NCI-H446 (cell line): Measurements from ENCODE around the gene GIMAP4.
"Not testable (repeated sequence)": the region's sequence is repeated elsewhere in the genome, so short reads cannot be mapped to it uniquely, and the experiment has no call there.

ENCODE experiments used
- DNase-seq, 2 experiments: peaks; one replicate each; lab custom pipeline; 2025; lab: John Stamatoyannopoulos, UW

GIMAP4 gene

DNA sequence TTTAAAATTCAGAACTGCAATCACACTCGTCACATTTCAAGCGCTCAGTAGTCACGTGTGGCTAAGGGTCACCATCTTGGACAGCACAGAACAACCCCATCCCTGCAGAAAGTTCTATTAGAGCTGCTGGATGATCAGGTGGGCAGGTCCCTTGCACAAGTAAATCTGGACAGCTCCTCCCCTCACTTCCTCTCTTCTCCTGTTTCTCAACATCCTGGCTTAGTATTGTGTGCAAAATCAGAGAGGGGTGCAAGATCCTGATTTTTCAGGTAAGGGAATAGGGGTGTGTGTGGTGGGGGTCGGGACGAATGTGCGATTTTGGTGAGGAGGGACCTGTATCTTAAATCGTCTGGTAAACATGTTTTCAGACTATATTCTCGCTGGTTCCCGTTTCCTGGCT, at the start of gene GIMAP4:
Gene GIMAP4, plus strand, starts transcription at position 222 of the 400 bp plus-strand sequence. CDS start 2,512 bp downstream, outside the sequence.
- DNase-seq: no peak

DNA sequence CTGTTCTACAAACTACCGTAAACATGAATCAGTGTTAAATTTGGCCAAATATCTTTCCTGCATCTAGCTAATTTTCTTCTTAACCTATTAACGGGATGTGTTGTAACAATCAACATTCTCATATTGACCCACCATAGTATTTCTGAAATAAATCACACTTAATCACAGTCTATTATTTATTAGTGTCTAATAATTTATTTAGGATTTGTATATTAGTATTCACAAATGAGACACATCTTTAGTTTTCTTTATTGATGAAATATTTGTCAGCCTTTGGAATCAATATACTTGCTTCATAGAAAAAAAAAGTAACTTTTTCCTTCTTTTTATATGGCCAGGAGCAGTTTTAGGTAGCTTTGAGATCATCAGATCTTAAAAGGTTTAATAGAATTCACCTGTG, 47.9 kb upstream of the GIMAP4 start:
- no peak for DNase-seq

DNA sequence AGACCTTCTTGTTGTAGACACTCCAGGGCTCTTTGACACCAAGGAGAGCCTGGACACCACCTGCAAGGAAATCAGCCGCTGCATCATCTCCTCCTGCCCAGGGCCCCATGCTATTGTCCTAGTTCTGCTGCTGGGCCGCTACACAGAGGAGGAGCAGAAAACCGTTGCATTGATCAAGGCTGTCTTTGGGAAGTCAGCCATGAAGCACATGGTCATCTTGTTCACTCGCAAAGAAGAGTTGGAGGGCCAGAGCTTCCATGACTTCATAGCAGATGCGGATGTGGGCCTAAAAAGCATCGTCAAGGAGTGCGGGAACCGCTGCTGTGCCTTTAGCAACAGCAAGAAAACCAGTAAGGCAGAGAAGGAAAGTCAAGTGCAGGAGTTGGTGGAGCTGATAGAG, 47.0 kb upstream of the GIMAP4 start:
- no peak for DNase-seq

DNA sequence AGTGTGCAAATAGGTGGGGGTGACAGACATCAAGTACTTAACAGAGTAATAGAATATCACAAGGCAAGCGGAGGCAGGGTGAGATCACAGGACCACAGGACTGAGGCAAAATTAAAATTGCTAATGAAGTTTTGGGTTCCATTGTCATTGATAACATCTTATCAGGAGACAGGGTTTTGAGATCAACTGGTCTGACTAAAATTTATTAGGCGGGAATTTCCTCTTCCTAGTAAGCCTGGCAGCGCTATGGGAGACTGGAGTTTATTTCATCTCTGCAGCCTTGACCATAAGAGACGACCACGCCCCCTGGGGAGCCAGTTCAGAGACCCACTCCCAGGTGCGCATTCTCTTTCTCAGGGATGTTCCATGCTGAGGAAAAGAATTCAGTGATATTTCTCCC, 44.3 kb upstream of the GIMAP4 start:
- DNase-seq: not testable (repeated sequence)

DNA sequence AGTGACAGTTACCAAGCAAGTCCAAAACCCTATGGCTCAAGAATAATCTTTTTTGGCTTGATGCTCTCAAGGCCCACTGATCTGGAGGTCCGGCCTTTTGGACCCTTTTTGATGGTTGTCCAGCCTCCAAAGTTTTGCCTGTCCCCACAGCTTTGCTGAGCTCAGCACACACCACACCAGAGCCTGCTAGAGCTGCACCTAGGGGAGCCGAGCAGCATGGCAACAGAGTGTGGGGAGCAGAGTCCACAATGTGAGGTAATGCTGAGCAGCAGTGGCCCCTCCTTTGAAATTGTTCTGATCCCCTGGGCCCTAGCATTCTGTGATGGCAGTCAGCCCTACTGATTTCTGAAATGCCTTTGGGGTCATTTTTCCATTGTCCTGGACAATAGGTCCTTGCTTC, 43.2 kb upstream of the GIMAP4 start:
- no peak for DNase-seq

DNA sequence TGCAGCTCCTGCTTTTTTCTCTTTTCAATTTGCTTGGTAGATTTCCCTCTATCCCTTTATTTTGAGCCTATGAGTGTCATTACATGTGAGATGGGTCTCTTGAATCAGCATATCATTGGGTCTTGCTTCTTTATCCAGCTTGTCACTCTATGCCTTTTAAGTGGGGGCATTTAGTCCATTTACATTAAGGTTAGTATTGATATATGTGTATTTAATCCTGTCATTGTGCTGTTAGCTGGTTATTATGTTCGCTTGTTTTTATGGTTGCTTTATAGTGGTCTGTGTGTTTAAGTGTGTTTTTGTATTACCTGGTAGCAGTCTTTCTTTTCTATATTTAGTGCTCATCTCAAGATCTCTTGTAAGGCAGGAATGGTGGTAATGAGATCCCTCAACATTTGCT, 35.5 kb upstream of the GIMAP4 start:
- DNase-seq: no peak

DNA sequence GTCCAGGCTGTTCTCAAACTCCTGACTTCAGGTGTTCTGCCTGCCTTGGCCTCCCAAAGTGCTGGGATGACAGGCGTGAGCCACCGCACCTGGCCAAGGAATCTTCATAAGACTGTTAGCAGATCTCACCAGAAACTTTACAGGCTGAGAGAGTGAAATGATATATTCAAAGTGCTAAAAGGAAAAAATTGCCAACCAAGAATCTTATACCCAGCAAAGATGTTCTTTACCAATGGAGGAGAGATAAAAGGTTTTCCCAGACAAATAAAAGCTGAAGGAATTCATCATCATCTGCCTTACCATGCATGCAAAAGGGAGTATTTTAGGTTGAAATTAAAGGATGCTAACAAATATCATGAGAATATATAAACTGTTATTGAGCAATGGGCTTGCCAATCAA, 28.9 kb upstream of the GIMAP4 start:
- no peak for DNase-seq

DNA sequence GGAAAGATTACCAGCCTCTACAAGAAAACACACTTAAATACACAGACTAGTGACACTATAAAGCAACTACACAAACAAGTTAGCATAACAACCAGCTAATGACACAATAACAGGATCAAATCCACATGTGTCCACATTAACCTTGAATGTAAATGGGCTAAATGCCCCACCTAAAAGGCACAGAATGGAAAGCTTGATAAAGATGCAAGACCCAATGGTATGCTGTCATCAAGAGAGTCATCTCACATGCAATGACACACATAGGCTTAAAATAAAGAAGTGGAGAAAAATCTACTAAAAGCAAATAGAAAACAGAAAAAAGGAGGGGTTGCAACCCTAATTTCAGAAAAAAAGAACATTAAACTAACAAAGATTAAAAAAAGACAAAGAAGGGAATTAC, 14.0 kb upstream of the GIMAP4 start:
- no peak for DNase-seq

DNA sequence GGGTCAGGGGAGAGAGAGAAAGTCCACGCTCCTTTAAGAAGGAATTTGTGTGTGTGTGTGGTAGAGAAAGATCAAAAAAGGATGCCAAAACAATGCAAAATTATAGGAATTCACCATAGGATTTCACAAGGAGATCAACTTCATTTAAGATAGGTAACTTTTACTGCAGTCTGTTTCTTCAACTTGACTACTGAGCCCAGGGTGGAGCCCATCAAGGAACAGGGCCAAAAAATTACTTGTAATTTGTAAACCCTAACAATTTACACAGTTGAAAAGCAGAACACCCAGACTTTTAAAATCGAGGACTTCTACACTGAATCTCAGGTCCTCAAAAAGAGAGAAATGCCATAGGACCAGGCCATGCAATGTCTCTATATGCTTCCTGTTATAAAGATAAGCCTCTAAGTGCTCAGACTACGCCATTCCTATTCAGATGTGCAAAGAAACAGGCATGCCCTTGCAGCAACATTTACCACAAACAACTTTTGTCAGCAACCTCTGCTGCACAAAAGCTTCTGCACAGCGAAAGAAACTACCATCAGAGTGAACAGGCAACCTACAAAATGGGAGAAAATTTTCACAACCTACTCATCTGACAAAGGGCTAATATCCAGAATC, 10.6 kb upstream of the GIMAP4 start:
- DNase-seq: no peak

DNA sequence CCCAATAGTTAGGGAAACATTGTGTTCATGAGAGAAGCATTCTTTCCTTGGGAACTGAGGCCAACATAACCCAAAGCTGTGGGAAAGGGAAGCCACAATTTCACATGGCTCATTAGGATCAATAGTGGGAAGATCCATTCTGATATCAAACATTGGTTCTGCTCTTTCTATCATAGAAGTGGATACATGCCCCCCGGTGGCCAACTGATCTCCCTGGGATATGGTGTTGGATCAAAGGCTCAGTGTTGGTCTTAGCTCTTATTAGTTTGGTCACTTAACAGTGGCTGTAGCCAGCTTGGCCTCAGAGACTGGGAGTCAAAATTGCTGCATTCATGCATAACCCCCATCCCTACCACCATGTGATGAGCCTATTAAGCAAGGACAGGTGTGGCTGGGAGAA, 6.7 kb upstream of the GIMAP4 start:
- DNase-seq: no peak

DNA sequence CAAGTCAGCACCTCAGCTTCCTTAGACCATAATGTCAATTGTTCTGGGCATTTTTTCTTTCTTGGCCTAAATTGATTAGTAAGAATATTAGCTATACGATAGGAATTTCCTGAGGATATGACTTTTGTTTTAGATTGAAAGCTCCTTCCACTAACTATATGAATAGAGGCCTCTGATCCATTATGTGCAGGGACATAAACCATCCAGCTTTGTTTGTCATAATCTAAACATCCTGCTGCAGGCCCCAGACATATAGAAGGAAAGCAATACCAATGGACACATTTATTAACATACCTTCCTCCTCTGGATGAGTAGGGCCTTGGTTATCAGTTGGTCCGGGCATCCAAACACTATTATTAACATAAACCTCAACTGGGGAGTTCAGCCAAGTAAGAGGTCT, 4.3 kb upstream of the GIMAP4 start:
- DNase-seq: no peak

DNA sequence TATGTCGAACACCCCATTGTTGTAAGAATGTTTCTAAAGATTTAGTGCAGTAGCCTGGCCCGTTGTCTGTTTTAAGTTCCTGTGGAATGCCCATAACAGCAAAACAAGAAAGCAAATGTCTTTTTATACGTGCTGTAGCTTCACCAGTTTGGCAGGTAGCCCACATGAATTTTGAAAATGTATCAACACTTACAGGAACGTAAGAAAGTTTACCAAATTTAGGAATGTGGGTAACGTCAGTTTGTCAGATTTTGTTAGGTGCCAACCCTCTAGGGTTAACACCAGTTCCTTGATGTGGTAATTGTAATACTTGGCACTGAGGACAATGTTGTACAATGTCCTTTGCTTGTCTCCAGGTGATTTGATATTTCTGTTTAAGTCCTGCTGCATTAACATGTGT, 3.2 kb upstream of the GIMAP4 start:
- DNase-seq: no peak

DNA sequence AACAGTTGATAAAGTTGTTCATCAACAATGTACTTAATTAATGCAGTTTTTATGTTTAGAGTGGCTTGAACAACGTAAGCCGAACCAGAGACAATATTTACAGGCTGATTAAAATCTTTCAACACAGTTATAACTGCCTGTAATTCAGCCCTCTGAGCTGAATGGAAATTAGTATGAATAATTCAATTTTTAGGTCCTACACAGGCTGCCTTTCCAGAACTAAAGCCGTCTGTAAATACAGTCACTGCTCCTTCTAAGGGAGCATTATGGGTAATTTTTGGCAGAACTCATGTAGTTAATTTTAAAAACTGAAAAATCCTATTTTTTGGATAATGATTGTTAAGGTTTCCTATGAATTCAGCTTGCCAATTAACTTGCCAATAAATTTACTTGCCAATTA, 2.6 kb upstream of the GIMAP4 start:
- DNase-seq: no peak

DNA sequence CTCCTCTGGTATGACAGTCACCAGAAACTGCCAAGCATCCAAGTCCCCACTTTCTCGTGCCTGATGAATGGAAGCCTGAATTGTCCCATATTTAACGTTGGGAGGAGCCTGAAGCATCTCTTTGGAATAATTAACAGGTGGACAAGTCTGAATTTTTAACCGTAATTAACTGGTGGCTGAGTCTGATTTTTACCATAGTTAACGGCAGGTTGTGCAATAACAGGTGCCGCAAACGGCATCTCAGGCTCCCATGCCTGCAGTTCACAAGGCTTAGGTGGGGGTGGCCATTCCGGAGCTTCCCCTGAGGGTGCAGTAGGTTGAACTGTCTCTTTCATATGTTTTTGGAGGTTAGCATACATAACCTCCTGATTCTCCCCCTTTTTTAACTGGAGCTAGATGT, 2.0 kb upstream of the GIMAP4 start:
- no peak for DNase-seq

DNA sequence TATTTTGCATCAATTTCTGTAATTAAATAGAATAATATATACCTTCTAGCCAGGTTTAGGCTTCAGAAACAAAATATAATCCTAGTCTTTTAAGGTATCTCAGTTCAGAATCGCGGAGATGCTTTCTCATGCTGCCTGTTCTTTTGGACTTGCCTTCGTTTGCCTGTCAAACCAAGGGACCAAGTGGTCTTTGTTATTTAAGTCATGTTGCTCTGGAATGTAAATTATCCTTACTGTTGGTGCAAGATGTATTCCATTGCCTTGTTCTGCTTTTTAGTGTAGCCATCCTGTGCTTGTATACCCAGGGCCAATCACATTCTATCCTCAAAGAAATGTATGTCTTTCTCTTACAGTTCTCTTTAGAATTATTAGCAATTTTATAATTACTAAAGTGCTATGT, 1.1 kb upstream of the GIMAP4 start:
- DNase-seq: no peak

DNA sequence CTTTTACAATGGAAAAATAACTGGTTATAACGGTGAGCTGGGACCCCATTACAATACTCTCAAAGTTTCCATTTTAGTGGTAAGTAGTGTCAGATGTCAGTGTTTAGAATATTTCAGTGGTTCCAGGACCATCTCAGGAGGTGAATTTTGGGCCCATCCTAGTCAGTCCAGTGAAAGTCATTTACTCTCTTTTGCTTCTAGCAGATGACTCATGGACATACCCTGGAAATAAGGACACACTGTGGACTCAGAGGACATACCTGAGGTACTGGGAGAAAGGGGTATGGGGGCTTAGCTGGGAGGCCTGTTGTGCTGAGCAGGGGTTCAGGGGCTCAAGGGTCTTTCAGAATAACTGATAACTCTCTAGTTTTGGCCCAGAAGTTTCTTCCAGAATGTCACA, 618 bp upstream of the GIMAP4 start:
- DNase-seq: no peak

DNA sequence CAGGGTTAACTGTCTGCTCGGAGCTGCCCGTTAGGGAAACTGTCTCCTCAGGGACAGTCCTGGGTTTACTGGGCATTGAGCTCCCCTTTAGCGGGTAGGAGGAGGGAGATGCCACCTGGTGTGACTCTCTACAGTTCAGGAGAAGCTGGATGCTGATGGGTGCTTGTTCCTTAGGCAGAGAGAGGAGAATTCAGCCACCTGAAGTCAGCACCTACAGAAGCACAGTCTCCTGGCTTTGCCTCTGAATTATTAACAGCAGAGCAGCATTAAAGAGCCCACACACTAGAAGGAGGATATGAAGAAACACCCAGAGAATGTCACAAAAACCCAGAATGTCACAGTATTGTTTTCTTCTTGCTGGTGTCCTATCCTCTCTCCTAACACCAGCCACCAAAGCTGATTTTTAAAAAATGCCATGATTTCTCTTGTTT, 696 bp downstream of the GIMAP4 start:
- DNase-seq: no peak

DNA sequence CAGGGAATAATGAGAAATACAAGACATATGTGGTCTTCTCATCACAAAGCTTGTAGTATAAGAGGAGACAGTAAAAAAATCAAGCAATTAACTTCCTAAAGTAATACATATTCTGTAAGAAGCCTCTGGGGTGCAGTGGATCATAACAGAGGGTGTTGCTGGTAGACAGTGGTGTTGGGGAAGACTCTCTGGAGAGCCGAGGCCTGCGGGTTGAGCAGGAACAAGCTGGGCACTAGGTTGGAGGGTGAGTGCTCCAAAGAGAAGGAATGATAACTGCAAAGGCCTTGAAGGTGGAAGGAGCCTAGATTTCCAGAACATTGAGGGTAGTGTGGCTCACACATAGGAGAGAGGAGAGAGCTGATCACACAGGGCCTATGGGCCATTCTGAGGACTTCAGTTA, 1.5 kb downstream of the GIMAP4 start:
- DNase-seq: no peak

DNA sequence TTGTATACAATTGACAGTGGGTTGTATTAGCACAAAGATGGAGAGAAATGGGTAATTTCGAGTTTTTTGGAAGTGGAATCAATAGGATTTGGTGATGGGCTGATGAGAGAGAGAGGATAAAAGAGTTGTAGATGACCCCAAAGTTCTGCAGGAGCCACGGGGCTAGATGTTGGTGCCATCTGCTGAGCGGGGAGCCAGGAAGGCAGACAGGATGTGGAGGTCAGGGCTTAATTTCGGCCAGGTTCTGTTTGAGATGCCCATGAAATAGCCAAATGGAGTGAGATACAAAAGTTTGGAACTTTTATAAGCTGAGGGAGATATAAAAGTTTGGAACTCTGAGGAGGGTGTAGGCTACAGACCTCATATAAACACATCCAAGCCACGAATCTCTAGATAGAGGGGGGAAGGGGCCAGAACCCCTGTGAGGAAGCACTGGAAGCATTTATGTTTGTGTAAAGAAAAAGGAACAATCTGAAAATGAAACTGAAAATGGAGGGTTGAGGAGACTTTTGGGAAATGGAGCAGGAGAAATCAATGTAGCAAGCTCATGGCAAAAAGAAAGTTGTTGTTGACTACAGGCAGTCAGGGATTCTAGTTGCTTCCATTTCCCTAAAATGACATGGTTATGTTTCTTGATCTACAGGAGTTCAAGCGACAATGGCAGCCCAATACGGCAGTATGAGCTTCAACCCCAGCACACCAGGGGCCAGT, 2.2 kb downstream of the GIMAP4 start:
- no peak for DNase-seq

DNA sequence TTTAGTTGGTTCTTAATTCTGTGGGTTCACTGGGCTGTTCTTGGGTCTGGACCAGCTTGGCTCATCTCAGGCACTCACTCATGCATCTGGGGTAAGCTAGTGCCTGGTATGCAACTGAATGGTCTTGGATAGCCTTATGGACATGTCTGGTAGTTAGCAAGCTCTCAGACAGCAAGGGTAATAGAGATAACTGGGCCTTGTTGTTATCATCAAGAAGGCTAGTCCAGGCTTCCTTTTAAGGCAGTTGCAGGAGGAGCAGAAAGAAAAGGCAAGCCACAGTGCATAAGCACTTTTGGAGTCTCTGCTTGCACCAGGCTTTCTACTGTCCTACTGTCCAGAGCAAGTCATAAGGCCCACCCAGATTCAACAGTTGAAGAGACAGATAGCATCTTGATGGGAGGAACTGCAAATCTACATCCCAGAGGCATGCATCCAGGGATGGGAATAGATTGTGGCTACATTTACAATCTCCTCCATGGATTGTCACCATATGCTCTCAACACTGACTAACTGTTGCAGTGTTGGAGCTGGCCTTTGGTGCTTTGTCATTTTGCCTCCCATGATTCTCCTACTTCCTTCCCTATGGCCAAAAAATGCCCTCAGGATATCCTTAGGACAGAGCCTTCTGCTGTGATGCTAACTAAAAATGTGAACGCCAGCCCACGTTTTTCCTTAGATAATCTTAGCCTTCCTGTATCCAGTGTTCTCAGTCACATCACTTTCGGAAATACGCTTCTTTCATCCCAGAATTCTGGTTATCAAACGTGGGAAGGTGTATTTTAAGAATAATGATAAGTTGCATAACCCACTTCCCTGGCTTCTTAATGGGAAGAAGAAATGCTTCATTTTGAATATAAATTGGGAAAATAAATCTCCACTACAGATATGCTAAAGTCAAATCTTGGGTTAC, 3.6 kb downstream of the GIMAP4 start:
- DNase-seq: no peak

DNA sequence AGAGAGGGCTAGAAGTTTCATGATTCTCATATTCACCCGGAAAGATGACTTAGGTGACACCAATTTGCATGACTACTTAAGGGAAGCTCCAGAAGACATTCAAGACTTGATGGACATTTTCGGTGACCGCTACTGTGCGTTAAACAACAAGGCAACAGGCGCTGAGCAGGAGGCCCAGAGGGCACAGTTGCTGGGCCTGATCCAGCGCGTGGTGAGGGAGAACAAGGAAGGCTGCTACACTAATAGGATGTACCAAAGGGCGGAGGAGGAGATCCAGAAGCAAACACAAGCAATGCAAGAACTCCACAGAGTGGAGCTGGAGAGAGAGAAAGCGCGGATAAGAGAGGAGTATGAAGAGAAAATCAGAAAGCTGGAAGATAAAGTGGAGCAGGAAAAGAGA, 5.3 kb downstream of the GIMAP4 start:
- no peak for DNase-seq

DNA sequence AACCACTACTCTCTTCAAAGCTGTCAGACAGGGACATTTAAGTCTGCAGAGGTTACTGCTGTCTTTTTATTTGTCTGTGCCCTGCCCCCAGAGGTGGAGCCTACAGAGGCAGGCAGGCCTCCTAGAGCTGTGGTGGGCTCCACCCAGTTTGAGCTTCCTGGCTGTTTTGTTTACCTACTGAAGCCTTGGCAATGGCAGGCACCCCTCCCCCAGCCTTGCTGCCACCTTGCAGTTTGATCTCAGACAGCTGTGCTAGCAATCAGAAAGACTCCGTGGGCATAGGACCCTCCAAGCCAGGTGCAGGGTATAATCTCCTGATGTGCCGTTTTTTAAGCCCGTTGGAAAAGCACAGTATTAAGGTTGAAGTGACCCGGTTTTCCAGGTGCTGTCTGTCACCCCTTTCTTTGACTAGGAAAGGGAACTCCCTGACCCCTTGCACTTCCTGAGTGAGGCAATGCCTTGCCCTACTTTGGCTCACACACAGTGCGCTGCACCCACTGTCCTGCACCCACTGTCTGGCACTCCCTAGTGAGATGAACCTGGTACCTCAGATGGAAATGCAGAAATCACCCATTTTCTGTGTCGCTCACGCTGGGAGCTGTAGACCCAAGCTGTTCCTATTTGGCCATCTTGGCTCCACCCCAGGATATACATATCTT, 12.9 kb downstream of the GIMAP4 start:
- not testable (repeated sequence) for DNase-seq
